Amygdala (tissue), 56 donors: ENCODE data around the gene ANTXRL.
"Not testable (repeated sequence)": the region's sequence is repeated elsewhere in the genome, so short reads cannot be mapped to it uniquely, and the experiment has no call there.

Source experiments
- DNase-seq, 56 donors: peaks; one replicate each; lab custom pipeline; 2025; lab: John Stamatoyannopoulos, UW

ANTXRL gene

GRCh38 chr10:46253076-46254006 lies 33.5 kb upstream of the ANTXRL start:
- DNase-seq = no peak

- DNase-seq = no peak
These were observed 32.8 kb upstream of the ANTXRL start for GRCh38 chr10:46254007-46254383.

- no peak for DNase-seq
These were observed 32.3 kb upstream of the ANTXRL start for GRCh38 chr10:46254467-46254866.

- not testable (repeated sequence) for DNase-seq
These were observed 31.6 kb upstream of the ANTXRL start for GRCh38 chr10:46255210-46255609.

GRCh38 chr10:46255801-46256747 lies 30.7 kb upstream of the ANTXRL start:
- DNase-seq = peak in 24 of 56 donors; percentile 4 to 57 (median 22)

GRCh38 chr10:46257099-46257498 lies 29.7 kb upstream of the ANTXRL start:
- no peak for DNase-seq

GRCh38 chr10:46262906-46263560 lies 23.8 kb upstream of the ANTXRL start:
- not testable (repeated sequence) for DNase-seq

GRCh38 chr10:46263831-46264268 lies 22.9 kb upstream of the ANTXRL start:
- DNase-seq = no peak

GRCh38 chr10:46264336-46264735 lies 22.5 kb upstream of the ANTXRL start:
- no peak for DNase-seq

GRCh38 chr10:46264737-46265368 lies 21.9 kb upstream of the ANTXRL start:
- DNase-seq = no peak

GRCh38 chr10:46265566-46266305 lies 21.1 kb upstream of the ANTXRL start:
- DNase-seq = not testable (repeated sequence)

GRCh38 chr10:46266306-46266985 lies 20.4 kb upstream of the ANTXRL start:
- no peak for DNase-seq

GRCh38 chr10:46267132-46267985 lies 19.4 kb upstream of the ANTXRL start:
- DNase-seq = no peak

GRCh38 chr10:46268076-46268881 lies 18.5 kb upstream of the ANTXRL start:
- no peak for DNase-seq

GRCh38 chr10:46269554-46270053 lies 17.2 kb upstream of the ANTXRL start:
- not testable (repeated sequence) for DNase-seq

- no peak for DNase-seq
These were observed 16.5 kb upstream of the ANTXRL start for GRCh38 chr10:46270086-46270811.
